ENCODE measurements around the gene PSKH1.
"Not testable (repeated sequence)": the region's sequence is repeated elsewhere in the genome, so short reads cannot be mapped to it uniquely, and the experiment has no call there.

Gene PSKH1

DNA sequence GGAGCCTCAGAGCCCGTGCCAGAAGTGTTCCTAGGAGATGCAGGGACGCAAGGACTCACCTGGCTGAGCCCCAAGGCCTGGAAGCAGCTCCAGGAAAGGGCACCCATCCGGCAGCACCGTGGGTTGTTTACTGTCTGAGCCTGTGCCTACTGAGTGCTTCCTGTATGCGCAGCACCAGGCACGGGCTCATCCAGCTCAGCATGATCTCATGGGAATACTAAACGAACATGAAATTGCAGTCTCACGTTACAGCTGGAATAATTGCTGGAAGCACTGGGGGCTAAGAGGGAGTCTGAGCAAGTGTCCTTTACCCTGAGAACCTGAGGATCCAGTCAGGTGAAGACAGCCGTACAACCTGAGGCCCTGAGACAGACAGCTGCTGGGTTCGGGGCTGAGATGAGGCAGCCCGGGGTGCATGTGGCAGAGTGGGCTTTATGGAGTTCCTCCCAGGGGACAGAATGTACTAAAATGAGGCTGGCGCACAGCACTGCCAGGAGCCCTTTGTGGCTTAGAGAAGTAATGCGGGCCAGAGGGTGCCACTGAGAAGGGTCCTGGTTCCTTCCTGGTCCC, 33.2 kb downstream of the PSKH1 start:
- peak; percentile 38 for DNase-seq (ENCODE audit: low spot score)

DNA sequence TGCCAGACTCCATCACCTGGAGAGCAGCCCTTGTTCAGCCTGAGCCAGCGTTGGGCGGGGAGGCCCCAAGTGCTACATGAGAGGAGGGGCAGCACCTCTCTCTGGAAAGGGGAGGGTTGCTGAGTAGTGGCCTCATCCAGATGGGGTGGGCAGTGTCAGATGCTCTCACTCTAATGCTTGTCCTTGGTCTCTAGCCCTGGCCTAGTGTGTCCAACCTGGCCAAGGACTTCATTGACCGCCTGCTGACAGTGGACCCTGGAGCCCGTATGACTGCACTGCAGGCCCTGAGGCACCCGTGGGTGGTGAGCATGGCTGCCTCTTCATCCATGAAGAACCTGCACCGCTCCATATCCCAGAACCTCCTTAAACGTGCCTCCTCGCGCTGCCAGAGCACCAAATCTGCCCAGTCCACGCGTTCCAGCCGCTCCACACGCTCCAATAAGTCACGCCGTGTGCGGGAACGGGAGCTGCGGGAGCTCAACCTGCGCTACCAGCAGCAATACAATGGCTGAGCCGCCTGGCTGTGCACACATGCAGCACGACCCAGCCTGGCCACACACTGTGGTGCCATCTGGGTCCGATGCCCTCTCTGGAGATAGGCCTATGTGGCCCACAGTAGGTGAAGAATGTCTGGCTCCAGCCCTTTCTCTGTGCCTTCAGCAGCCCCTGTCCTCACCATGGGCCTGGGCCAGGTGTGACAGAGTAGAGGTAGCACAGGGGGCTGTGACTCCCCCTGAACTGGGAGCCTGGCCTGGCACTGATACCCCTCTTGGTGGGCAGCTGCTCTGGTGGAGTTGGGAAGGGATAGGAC, 34.3 kb downstream of the PSKH1 start:
- no peak for DNase-seq (ENCODE audit: low spot score)

DNA sequence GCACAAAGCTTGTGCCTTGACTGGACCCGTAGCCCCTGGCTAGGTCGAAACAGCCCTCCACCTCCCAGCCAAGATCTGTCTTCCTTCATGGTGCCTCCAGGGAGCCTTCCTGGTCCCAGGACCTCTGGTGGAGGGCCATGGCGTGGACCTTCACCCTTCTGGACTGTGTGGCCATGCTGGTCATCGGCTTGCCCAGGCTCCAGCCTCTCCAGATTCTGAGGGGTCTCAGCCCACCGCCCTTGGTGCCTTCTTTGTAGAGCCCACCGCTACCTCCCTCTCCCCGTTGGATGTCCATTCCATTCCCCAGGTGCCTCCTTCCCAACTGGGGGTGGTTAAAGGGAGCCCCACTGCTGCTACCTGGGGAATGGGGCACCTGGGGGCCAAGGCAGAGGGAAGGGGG, 35.1 kb downstream of the PSKH1 start:
- no peak for DNase-seq (ENCODE audit: low spot score)

DNA sequence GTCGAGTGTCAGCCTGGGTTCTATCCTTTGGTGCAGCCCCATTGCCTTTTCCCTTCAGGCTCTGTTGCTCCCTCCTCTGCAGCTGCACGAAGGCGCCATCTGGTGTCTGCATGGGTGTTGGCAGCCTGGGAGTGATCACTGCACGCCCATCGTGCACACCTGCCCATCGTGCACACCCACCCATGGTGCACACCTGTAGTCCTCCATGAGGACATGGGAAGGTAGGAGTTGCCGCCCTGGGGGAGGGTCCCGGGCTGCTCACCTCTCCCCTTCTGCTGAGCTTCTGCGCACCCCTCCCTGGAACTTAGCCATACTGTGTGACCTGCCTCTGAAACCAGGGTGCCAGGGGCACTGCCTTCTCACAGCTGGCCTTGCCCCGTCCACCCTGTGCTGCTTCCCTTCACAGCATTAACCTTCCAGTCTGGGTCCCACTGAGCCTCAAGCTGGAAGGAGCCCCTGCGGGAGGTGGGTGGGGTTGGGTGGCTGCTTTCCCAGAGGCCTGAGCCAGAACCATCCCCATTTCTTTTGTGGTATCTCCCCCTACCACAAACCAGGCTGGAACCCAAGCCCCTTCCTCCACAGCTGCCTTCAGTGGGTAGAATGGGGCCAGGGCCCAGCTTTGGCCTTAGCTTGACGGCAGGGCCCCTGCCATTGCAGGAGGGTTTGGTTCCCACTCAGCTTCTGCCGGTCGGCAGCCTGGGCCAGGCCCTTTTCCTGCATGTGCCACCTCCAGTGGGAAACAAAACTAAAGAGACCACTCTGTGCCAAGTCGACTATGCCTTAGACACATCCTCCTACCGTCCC, 35.7 kb downstream of the PSKH1 start:
- DNase-seq (ENCODE audit: low spot score): peak; percentile 50

DNA sequence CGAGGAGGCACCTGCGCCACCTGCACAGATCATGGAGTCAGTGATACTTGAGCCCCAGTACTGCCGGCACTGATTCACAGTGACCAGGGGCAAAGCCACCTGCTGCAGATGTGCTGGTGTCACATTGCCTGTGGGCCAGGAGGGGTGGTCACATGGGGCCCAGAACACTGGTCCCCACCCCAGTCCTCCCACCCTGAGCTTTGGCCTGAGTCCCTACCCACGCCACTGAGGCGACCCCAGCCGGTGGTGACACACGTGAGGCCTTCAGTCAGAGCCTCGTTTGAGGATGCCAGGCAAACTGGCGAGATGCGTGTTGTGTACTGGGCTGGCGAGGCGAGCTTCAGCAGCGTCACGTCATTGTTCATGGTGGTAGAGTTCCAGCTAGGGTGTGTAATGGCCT, 37.1 kb downstream of the PSKH1 start:
- DNase-seq (ENCODE audit: low spot score): no peak

DNA sequence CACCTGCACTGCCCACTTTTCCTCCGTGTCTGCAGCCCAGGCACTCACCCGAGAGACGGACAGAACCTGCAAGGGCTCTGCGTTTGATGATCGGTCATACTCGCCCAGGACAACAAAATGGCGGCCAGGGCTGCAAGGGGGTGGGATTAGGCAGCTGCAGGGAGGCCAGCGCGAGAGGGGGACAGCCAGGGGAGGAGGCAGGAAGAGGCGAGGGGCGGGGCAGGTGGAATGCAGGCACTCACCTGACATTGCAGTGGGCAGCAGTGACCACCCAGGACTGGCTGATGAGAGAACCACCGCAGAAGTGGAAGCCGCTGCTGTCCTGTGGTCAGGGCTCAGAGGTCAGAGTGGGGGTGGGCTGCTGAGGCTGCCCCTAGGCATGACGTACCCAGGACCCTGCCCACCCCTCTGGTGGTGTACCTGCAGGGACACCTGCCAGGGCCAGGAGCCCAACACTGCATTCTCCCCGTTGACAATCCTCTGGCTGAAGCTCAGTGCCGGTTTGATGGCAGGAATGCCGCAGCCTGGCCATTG, 37.7 kb downstream of the PSKH1 start:
- no peak for DNase-seq (ENCODE audit: low spot score)

DNA sequence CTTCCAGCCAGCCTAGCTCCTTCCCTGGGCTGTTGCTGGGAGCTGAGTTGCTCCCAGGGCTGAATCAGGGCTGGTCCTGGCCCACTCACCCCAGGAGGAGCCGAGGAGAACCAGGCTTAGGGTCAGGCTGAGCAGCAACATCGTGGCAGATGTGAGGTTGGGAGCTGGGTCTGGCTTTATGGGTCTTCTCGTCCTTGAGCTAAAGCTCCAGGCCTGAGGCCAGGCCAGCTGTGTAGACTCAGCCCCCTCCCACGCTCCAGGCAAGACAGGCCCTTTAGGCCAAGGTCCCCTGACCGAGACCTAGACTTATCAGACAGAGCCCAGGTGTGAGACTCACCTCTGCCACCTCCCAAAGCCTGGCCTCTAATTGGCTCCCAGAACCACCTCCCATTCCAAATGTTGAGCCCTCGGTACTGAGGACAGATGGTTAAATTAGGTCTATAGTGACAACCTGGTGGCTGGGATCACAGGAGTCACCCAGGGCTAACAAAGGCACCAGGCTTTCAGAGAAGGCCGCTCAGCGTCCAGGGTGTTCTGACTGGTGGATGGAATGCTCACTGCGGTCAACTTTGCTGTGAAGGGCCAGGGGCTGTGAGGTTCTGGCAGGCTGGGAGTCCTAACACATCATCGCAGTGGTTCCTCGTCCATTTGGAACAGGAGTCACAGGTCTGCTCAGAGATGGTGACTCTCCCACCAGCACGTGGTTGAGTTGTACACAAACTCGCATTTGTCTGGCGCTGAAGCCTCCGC, 38.8 kb downstream of the PSKH1 start, which contains the start of gene CTRL:
CTRL (minus strand) TSS at position 151 of the 750 bp plus-strand sequence; CDS start at position 141, 10 bp downstream.
- DNase-seq (ENCODE audit: low spot score): no peak

DNA sequence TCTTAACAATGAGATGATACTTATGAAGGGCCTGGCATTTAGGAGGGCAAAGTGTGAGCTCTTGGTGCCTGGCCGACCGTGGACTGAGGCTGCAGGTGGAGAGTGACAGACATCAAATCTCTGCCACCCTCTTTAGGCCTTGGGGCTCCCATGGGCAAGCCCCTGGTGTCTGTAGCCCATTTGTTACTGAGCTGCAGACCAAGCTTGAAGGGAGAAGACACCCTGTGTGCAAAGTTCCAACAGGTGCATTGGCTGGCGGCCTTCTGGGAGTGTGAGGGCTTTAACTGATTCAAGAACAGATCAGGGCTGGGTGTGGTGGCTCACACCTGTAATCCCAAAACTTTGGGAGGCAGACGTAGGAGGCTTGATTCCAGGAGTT, 39.4 kb downstream of the PSKH1 start:
- no peak for DNase-seq (ENCODE audit: low spot score)

DNA sequence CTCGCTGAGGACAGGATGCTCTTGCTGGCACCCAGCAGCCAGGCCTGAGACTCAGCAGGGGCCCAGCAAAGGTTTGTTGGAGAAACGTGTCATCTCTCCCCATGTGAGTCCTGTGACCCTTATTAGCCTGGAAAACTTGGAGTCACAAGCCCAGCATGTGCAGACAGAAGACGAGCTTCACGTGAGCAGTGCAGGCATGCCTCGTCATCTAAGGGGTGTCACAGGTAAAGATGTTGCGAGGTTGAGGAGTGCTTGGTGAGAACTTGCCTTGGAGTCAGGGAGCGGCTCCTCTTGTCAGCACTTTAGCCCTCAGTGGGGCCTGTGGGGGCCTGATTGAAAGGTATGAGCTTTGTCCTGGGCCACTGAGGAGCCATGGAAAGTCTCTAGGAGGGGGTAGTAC, 40.8 kb downstream of the PSKH1 start:
- no peak for DNase-seq (ENCODE audit: low spot score)

DNA sequence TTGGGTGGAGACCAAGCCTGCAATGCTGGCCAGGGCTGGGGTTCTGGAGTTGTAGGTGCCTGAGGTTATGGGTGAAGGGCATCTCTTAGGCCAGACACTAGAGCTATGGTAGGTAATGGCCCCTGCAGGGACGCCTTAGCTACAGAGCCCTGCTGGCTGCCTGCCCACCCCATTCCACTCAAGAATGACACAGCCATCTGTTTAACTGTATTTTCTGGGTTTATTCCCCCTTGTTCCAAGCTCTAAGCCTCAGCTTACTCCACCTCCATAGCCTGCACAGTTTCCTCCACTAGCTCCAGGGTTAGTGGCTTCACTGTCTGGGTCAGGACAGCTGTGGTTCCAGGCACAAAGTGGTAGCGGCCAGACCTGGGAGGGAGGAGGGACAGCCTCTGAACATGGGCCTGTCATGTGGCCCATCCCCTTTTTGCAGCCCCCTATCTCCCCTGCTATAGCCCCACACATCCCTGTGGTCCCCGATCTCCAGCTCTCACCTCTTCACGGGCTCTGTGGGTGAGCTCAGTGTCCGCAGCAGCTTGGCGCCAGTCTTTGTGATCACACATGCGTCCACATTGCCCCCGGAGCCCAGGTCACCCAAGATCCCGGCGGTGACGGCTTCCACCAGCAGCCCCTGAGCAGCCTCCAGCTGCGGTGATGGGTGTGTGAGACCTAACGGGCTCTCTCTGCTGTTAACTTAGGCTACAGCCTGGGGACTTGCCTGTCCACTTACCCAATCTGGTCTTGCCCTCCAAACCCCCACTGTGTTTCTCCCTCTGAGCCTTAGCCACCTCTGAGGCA, 41.4 kb downstream of the PSKH1 start:
- no peak for DNase-seq (ENCODE audit: low spot score)

DNA sequence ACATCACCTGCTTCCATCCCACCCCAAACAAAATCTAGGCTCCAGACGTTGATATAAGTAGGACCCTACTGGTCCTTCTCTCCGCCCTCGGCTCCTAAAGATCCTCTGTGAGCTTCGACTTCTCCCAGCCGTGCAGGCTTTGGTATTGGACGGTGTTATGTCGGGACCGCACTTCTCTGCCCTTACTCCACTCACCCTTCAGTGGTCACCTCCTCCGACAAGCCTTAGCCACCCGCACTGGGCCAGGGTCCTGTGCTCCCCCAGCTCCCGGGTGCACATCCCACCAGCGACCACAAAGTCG, 42.0 kb downstream of the PSKH1 start:
- no peak for DNase-seq (ENCODE audit: low spot score)

DNA sequence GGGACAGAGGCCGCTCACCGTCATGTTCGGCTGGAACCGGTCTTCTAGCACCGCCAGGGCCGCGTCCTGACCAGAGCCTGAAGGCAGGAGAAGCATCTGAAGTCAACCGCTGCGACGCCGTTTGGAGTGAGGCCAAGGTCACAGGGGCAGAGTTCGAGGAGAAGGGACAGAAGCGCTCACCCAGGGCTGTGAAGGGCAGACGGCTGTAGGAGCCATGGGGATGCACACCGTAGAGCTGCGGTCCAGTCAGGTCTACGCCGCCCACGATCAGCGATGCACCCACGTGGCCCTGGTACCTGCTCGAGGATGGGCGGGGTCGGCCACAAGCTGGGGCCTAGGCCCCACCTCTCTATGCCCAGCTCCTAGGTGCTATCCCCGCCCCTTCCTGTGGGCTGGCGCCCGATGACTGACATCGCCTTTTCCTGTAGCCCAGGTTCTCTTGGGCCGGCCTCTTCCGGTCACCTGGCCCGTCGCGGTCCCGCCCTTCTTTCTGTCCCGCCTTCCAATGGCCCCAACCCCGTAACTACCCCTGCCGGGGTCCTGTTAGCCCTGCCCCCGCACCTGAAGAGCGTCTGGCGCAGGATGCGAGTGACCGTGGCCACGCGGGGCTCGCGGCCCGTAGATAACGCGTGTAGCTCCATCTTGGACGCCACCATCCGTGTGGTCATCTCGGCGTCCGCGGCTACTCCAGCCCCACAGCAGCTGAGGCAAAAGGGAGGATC, 42.5 kb downstream of the PSKH1 start:
- DNase-seq (ENCODE audit: low spot score): peak; percentile 79

DNA sequence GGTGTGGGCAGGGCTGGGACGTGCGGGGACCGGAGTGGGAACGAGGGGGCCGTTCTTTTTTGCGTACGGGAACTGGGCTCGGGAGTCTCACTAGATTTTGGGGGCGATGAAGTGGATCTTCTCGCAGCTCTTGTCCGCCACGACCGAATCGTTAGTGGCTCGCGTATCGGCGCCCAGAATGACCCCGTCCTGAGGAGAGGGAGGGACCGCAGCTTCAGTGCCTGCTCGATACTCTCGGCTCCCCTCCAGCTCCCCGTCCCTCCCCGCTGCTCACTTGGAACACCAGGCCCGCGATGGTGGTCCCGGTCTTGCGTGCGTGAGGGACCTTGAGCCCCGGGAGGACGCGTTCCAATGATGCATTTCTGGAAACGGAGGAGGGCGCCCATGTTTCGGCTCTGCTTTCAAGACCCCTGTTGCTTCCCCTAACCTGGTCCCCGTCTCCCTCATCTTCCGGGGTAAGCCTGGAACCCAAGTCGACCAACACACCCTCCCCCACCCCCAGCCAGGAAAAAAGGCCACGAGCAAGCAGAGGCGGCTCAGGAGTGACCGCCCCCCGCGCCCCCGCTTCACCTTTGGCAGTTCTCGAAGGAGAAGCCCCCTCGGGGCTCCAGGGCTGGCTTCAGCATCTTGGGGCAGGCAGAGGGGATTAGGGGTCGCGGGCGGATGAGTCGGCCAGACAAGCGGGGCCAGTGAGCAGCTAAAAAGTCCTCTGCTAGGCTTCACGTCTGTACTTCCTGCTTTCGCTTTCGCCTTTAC, 43.2 kb downstream of the PSKH1 start, which contains the start of gene PSMB10:
PSMB10 (minus strand) TSS at position 727 of the 756 bp plus-strand sequence; CDS start at position 626, 101 bp downstream.
- peak; percentile 22 for DNase-seq (ENCODE audit: low spot score)

DNA sequence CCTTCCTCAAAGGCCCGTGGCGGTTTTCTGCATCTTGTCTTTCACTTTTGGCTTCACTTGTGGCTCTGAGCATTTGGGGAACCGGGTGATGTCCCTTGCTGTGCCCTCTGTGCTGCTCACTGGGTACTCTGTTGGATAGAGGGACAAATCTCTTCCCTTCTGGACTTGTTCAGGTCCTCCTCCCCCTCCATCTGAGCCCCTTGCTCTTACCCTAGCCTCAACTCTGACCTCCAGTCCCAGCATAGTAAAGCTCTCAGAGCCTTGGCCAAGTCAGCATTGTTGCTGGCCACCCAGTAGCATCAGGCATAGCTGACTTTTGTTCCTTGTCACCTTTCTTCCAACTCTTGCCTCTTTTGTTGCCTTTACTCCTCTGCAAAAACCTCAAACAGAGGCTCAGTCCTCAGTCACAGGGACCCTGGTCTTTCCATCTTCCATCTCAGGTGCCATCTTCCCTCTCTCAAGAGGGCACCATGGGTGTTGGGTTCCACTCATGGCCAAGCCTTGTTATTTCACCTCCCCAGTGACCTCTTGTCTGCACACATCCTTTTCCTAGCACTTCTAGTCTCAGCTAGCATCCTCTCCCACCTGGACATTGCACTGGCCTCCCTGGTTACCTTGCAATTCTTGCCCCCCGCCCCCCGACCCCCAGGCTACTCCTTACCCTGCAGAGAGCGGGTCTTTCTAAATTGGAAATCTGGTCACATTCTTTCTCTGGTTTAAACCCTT, 44.0 kb downstream of the PSKH1 start:
- DNase-seq (ENCODE audit: low spot score): peak; percentile 51

DNA sequence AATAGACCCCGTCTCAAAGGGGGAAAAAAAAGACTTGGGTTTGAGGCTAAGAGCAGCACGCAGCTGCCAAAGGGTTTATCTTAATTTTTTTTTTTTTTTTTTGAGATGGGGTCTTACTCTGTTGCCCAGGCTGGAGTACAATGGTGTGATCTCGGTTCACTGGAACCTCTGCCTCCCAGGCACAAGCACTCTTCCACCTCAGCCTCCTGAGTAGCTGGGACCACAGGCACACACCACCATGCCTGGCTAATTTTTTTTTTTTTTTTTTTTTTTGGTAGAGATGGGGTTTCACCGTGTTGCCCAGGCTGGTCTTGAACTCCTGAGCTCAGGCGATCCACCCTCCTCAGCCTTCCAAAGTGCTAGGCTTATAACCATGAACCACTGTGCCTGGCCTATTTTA, 44.7 kb downstream of the PSKH1 start:
- not testable (repeated sequence) for DNase-seq (ENCODE audit: low spot score)

DNA sequence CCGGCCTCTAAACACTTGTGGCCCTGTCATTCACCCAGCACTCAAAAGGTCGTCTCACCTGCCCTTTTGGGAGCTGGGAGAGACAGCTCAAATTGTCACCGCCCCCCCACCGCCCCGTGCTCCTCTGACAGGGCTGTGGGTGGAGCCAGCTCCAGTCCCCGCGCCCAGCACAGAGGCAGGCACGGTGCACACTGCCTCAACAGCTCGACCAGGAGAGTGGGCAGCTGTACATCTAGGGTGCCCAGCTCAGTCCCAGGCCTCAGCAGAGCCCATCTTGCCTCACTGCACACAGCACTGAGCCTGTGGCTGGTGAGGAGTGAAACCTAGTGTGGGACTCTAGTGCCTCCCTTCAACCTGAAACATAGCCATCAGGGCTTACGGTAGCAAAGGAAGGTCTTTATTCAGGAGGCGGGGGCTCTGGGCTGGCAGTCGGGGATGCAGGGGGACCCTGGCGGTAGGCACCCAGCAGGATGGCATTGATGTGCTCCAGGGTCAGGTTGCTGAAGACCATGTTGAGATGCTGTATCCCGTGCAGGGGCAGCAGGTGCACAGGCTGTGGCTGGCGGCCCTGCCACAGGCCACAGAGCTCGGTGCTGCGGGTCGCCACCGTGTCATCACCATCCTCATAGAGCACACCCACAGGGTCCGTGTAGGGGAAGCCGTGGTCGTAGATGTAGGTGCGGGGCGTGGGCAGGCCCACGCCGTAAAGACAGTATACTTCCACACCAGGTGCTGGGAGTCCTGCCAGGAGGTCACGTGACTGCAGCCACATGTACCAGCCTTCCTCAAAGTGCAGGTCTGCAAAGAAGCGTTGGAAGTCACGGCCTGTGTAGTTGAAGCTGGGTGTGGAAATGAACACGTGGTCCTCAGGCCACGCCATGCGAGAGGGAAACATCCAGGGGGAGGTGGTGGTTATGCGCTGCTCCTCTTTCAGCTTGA, 46.7 kb downstream of the PSKH1 start:
- no peak for DNase-seq (ENCODE audit: low spot score)

DNA sequence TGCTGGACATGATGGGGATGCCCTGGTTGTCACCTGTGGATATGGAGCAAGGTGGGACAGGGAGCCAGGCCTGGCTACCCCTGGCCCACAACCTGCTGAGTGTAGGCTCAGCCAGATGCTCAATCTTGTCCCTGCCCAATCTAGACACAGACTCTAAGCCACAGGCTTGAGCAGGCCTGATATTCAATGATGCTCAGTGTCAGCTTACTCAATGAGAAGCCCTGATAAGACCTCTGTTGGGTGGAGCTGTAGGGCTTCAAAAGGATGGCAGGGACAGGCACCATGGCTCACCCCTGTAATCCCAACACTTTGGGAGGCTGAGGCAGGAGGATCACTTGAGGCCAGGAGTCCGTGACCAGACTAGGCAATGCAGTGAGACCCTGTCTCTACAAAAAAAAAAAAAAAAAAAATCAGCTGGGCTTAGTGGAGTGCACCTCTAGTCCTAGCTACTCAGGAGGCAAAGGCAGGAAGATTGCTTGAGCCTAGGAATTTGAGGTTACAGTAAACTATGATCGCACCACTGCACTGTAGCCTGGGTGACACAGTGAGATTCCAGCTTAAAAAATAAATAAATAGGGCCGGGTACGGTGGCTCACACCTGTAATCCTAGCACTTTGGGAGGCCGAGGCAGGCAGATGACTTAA, 47.5 kb downstream of the PSKH1 start:
- no peak for DNase-seq (ENCODE audit: low spot score)
